K562 (cell line): ENCODE results near the gene TTLL9. TPM values are rescaled to one million over a fixed set of nuclear protein-coding genes. Genes with fewer than 3 reads are reported as not detected.
A peak's percentile ranks its signal among the peaks of the same experiment; 100 is the strongest.

Experiments
- CTBP1 ChIP-seq: fragments of 450-650 bp; IDR thresholded peaks from 2 replicates; pipeline ENCODE4 v1.6.1; 2016; ENCODE audit warnings: borderline replicate concordance
- GTF2E2 ChIP-seq: fragments of 200-800 bp; sonication (Bioruptor generic); IDR thresholded peaks from 2 replicates; pipeline ENCODE4 v1.6.1; 2016; ENCODE audit warnings: missing genetic modification characterization, missing compliant biosample characterization
- KLF13 ChIP-seq: fragments of 450-650 bp; IDR thresholded peaks from 2 replicates; pipeline ENCODE4 v1.6.1; 2016; ENCODE audit warnings: missing genetic modification characterization, low read depth, mild to moderate bottlenecking, missing compliant biosample characterization, moderate library complexity, borderline replicate concordance
- MAZ ChIP-seq, 2 experiments: fragments of 450-650 bp in 1 of 2; sonication (generic) in 1 of 2; formaldehyde crosslinking; IDR thresholded peaks in 1 of 2; conservative IDR thresholded peaks in 1 of 2; 2 replicates each; pipeline versions ENCODE4 v1.4.0 to v1.5.0; 2020; ENCODE audit warnings: mild to moderate bottlenecking in 1 of 2, missing genetic modification reagents in 1 of 2
- NCOA1 ChIP-seq: fragments of 450-650 bp; IDR thresholded peaks from 2 replicates; pipeline ENCODE4 v1.6.1; 2016; ENCODE audit warnings: low read depth
- NR2C2 ChIP-seq, 2 experiments: fragments of 200-800 bp in 1 of 2; sonication (Bioruptor generic) in 1 of 2; sonication (generic) in 1 of 2; formaldehyde crosslinking in 1 of 2; IDR thresholded peaks; 2 replicates each; pipeline versions ENCODE4 v1.6.1 to v1.8.0; 2016 to 2022; ENCODE audit warnings: mild to moderate bottlenecking in 1 of 2, missing compliant biosample characterization in 1 of 2, missing genetic modification characterization in 1 of 2, missing genetic modification reagents in 1 of 2
- NRF1 ChIP-seq, 2 experiments: fragments of 450-650 bp; IDR thresholded peaks in 1 of 2; conservative IDR thresholded peaks in 1 of 2; 2 replicates each; pipeline ENCODE4 v1.6.1; 2014; ENCODE audit warnings: mild to moderate bottlenecking in 2 of 2
- PHB2 ChIP-seq: fragments of 450-650 bp; IDR thresholded peaks from 2 replicates; pipeline ENCODE4 v1.6.1; 2017; ENCODE audit warnings: low read depth
- RB1 ChIP-seq: fragments of 450-650 bp; IDR thresholded peaks from 2 replicates; pipeline ENCODE4 v1.6.1; 2017; ENCODE audit warnings: low read depth, mild to moderate bottlenecking
- SOX6 ChIP-seq: fragments of 450-650 bp; IDR thresholded peaks from 2 replicates; pipeline ENCODE4 v1.6.1; 2014; ENCODE audit warnings: mild to moderate bottlenecking
- THRAP3 ChIP-seq: fragments of 450-650 bp; IDR thresholded peaks from 2 replicates; pipeline ENCODE4 v1.6.1; 2016; ENCODE audit warnings: mild to moderate bottlenecking, inconsistent platforms, borderline replicate concordance
- ZNF23 ChIP-seq: fragments of 250-450 bp; sonication (Bioruptor Pico); IDR thresholded peaks from 2 replicates; pipeline ENCODE4 v1.4.0; 2020; ENCODE audit warnings: mild to moderate bottlenecking
- ZNF561 ChIP-seq: fragments of 450-650 bp; formaldehyde crosslinking; conservative IDR thresholded peaks from 2 replicates; pipeline ENCODE4 v1.4.0; 2020; ENCODE audit warnings: mild to moderate bottlenecking, moderate library complexity
- polyA plus RNA-seq, 8 experiments: library from polyadenylated mRNA; depleted of rRNA in 4 of 8; stranded (reverse) in 5 of 8; unstranded in 3 of 8; fragments of >200 nt; fragmentation: Nextera tagmentation in 2 of 8; fragmentation: Illumina TruSeq in 1 of 8; extraction: Ambion mirVana in 2 of 8; extraction: Trizol in 1 of 8; gene quantifications; 2 replicates each; pipeline versions ENCODE4 v1.2.1 to v1.2.3, GENCODE V29; 2011 to 2014; ENCODE audit warnings: inconsistent platforms in 1 of 8, missing spikeins in 1 of 8
- total RNA-seq, 7 experiments: library from RNA; depleted of rRNA in 6 of 7; stranded (reverse); fragments of >200 nt in 6 of 7; fragmentation: Illumina TruSeq in 2 of 7; extraction: Trizol in 2 of 7; gene quantifications; 2 replicates each; pipeline versions ENCODE4 v1.2.1 to v1.2.3, GENCODE V29; 2011 to 2021; ENCODE audit warnings: low replicate concordance in 1 of 7
- TF ChIP-seq, protein P1 (sequence below), 2 experiments: fragments of 450-650 bp; formaldehyde crosslinking in 1 of 2; IDR thresholded peaks; 2 replicates each; pipeline versions ENCODE4 v1.4.0 to v1.6.1; 2014 to 2020; ENCODE audit warnings: mild to moderate bottlenecking in 2 of 2, borderline replicate concordance in 1 of 2, low read depth in 1 of 2
- TF ChIP-seq, protein P2 (sequence below), 2 experiments: fragments of 150-350 bp in 1 of 2; IDR thresholded peaks; 2 replicates each; pipeline ENCODE4 v1.6.1; 2012 to 2016; ENCODE audit warnings: low read depth in 2 of 2, low read length in 2 of 2, mild to moderate bottlenecking in 1 of 2, moderate library complexity in 1 of 2

Gene TTLL9
- total and polyA plus RNA-seq, 9 of the 15 experiments (the other 6 are each of a cell fraction or from before 2014, with no cell fraction given), result 0.06 to 0.07 TPM; not detected in 7

- TF ChIP-seq, protein P1, sequence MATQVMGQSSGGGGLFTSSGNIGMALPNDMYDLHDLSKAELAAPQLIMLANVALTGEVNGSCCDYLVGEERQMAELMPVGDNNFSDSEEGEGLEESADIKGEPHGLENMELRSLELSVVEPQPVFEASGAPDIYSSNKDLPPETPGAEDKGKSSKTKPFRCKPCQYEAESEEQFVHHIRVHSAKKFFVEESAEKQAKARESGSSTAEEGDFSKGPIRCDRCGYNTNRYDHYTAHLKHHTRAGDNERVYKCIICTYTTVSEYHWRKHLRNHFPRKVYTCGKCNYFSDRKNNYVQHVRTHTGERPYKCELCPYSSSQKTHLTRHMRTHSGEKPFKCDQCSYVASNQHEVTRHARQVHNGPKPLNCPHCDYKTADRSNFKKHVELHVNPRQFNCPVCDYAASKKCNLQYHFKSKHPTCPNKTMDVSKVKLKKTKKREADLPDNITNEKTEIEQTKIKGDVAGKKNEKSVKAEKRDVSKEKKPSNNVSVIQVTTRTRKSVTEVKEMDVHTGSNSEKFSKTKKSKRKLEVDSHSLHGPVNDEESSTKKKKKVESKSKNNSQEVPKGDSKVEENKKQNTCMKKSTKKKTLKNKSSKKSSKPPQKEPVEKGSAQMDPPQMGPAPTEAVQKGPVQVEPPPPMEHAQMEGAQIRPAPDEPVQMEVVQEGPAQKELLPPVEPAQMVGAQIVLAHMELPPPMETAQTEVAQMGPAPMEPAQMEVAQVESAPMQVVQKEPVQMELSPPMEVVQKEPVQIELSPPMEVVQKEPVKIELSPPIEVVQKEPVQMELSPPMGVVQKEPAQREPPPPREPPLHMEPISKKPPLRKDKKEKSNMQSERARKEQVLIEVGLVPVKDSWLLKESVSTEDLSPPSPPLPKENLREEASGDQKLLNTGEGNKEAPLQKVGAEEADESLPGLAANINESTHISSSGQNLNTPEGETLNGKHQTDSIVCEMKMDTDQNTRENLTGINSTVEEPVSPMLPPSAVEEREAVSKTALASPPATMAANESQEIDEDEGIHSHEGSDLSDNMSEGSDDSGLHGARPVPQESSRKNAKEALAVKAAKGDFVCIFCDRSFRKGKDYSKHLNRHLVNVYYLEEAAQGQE (IDR thresholded peaks at IDR 0.05; ENCODE audit: borderline replicate concordance), result no peak
- TF ChIP-seq, protein P1 (CRISPR knock-in tag; IDR thresholded peaks at IDR 0.05; ENCODE audit: low read depth), result 0 out of 2 replicates have a peak, but pooled peaks have one; percentile 27
- TF ChIP-seq NR2C2 (CRISPR knock-in tag; IDR thresholded peaks at IDR 0.05) (no peak), NR2C2 (tag; IDR thresholded peaks at IDR 0.05) (peak; percentile 60), MAZ (CRISPR knock-in tag; conservative IDR thresholded peaks at IDR 0.05 in 1 of 2, IDR thresholded peaks at IDR 0.05 in 1 of 2) (0 out of 4 replicates have a peak, but pooled peaks of 1 of the 2 experiments have one; percentile 25), CTBP1 (peak; percentile 12; the same call in 1 of the 2 replicates), NRF1 (conservative IDR thresholded peaks at IDR 0.05 in 1 of 2, IDR thresholded peaks at IDR 0.05 in 1 of 2) (peak; percentile 74 to 77), NCOA1 (no peak), ZNF23 (CRISPR knock-in tag) (no peak), SOX6 (no peak), KLF13 (tag) (no peak), THRAP3 (no peak), RB1 (peak; percentile 36; the same call in 1 of the 2 replicates), PHB2 (no peak), ZNF561 (no peak), GTF2E2 (tag) (no peak)
- TF ChIP-seq, protein P2, sequence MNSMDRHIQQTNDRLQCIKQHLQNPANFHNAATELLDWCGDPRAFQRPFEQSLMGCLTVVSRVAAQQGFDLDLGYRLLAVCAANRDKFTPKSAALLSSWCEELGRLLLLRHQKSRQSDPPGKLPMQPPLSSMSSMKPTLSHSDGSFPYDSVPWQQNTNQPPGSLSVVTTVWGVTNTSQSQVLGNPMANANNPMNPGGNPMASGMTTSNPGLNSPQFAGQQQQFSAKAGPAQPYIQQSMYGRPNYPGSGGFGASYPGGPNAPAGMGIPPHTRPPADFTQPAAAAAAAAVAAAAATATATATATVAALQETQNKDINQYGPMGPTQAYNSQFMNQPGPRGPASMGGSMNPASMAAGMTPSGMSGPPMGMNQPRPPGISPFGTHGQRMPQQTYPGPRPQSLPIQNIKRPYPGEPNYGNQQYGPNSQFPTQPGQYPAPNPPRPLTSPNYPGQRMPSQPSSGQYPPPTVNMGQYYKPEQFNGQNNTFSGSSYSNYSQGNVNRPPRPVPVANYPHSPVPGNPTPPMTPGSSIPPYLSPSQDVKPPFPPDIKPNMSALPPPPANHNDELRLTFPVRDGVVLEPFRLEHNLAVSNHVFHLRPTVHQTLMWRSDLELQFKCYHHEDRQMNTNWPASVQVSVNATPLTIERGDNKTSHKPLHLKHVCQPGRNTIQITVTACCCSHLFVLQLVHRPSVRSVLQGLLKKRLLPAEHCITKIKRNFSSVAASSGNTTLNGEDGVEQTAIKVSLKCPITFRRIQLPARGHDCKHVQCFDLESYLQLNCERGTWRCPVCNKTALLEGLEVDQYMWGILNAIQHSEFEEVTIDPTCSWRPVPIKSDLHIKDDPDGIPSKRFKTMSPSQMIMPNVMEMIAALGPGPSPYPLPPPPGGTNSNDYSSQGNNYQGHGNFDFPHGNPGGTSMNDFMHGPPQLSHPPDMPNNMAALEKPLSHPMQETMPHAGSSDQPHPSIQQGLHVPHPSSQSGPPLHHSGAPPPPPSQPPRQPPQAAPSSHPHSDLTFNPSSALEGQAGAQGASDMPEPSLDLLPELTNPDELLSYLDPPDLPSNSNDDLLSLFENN (IDR thresholded peaks at IDR 0.05; ENCODE audit: low read depth in 2 of 2, low read length in 2 of 2), result no peak
These were observed 8.9 kb upstream of the TTLL9 start (continued) for GRCh38 chr20:31861385-31862156.
